Karpas-422 (cell line): ENCODE results near the gene TLCD3B. TPM values are rescaled to one million over a fixed set of nuclear protein-coding genes. Genes with fewer than 3 reads are reported as not detected.

Experiments
- DNase-seq: peaks from one replicate; pipeline ENCODE4 v3.0.0-alpha.2; 2015
- H2AFZ ChIP-seq: fragments of 200-600 bp; sonication (generic); 2 replicates; pipeline ENCODE4 v1.6.1; 2014; ENCODE audit warnings: antibody characterized with exemption, low read length, mixed read lengths
- H3K27ac ChIP-seq: fragments of 200-600 bp; sonication (generic); 2 replicates; pipeline ENCODE4 v1.5.1; 2014; ENCODE audit warnings: mild to moderate bottlenecking, low read length, moderate library complexity
- H3K27me3 ChIP-seq: fragments of 200-600 bp; sonication (generic); 2 replicates; pipeline ENCODE4 v1.6.1; 2014; ENCODE audit warnings: low read length, mixed read lengths
- H3K36me3 ChIP-seq: fragments of 200-600 bp; sonication (generic); 2 replicates; pipeline ENCODE4 v1.6.1; 2014; ENCODE audit warnings: low read length, mixed read lengths; ENCODE audit not compliant: insufficient read depth
- H3K4me1 ChIP-seq: fragments of 200-600 bp; sonication (generic); 2 replicates; pipeline ENCODE4 v1.6.1; 2014; ENCODE audit warnings: mild to moderate bottlenecking, low read length, mixed read lengths
- H3K4me2 ChIP-seq: fragments of 200-600 bp; sonication (generic); 2 replicates; pipeline ENCODE4 v1.6.1; 2014; ENCODE audit warnings: low read length, low read depth, mild to moderate bottlenecking; ENCODE audit not compliant: poor library complexity, severe bottlenecking
- H3K4me3 ChIP-seq: fragments of 200-600 bp; sonication (generic); 2 replicates; pipeline ENCODE4 v1.5.1; 2014; ENCODE audit warnings: mild to moderate bottlenecking, antibody characterized with exemption, low read length, mixed read lengths
- H3K79me2 ChIP-seq: fragments of 200-600 bp; sonication (generic); 2 replicates; pipeline ENCODE4 v1.6.1; 2014; ENCODE audit warnings: mild to moderate bottlenecking, low read length, mixed read lengths
- H3K9ac ChIP-seq: fragments of 200-600 bp; sonication (generic); 2 replicates; pipeline ENCODE4 v1.6.0; 2014; ENCODE audit warnings: low read length
- H3K9me2 ChIP-seq: fragments of 200-600 bp; sonication (generic), shearing (Covaris generic); replicated peaks from 2 replicates; pipeline ENCODE4 v1.6.0; 2014; ENCODE audit warnings: mild to moderate bottlenecking, low read length, moderate library complexity; ENCODE audit not compliant: insufficient read depth
- H3K9me3 ChIP-seq: fragments of 300-700, 200-600 bp; sonication (generic); 2 replicates; pipeline ENCODE4 v1.6.1; 2014; ENCODE audit warnings: low read length, mixed read lengths
- H4K20me1 ChIP-seq: fragments of 200-600 bp; sonication (generic); 2 replicates; pipeline ENCODE4 v1.6.1; 2014; ENCODE audit warnings: mild to moderate bottlenecking, antibody characterized with exemption, low read length, low read depth; ENCODE audit not compliant: insufficient read depth
- total RNA-seq: library from RNA; depleted of rRNA; stranded (reverse); fragments of >200 nt; shearing (Covaris generic); gene quantifications from 2 replicates; pipeline ENCODE4 v1.2.3, GENCODE V29; 2014; ENCODE audit warnings: low replicate concordance

The TLCD3B gene
- total RNA-seq, 1 experiment from 2014 or later = not detected

DNA sequence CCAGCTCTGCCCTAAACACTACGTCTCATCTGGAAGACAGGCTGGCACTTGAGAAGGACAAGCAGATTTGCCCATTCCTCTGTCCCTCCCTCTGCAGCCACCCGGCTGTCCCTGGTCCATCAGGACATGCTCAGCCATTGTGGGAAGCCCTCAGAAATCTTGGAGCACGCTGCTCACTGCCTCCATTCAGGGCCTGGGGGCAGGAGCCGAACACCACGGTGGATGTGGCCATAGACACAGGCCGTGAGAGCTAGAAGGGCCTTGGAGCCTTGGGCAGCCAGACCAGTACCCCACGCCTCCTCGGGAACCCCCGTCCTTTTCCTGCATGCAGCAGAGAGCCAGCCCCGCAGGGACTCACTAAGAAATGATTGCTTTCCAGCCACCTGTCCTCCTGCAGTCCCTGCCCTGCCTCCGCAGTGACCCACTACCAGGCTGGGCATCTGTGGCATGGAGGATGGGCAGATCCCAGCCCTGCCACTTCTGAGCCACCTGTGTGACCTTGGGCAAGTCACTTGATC, 23.6 kb downstream of the TLCD3B start:
- no peak for DNase-seq
- Histone ChIP-seq H4K20me1 (0 out of 2 replicates have a peak, but pooled peaks cover 10% of the 10 kb centered on the region), H2AFZ (no peak overlapping the region), H3K4me3 (no peak overlapping the region), H3K9me3 (no peaks in the 10 kb centered on the region), H3K36me3 (no peaks in the 10 kb centered on the region), H3K27me3 (no peaks in the 10 kb centered on the region), H3K4me1 (peaks cover 25% of the 10 kb centered on the region), H3K9me2 (no peaks in the 10 kb centered on the region), H3K27ac (no peak overlapping the region), H3K9ac (no peak overlapping the region), H3K4me2 (no peak overlapping the region), H3K79me2 (no peaks in the 10 kb centered on the region)

DNA sequence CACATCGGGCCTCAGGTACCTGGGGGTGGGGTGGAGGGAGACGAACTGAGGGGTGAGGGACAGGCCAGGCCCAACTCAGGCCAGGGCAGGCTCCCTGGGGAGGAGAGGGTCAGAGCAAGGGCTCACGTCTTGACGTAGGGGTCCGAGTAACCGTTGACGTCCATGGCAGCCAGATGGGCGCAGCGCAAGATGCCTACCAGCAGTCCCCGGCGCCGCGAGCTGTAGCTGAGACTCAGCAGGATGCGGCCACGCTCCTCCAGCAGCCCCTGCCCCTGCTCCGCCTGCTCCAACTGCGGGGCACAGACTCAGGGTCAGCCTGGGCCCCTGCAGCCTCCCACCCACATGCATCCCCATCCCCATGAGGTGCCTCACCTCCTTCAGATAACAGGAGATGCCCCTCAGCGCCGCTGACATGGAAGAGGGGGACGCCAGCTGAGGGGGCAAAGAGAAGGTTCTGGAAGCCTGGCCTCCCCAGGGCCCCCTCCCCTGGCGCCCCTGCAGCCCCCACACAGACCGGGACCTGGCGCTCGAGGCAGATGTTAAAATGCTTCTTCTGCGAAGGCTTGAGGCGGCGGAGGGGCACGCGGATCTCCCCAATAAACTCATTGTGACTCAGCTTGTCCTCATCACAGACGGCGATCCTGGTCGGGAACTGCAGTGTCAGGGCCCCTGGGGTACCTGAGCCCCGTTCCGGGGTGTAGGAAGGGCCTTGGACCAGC, 24.3 kb downstream of the TLCD3B start:
- no peaks in the 10 kb centered on the region for H3K9me2 ChIP-seq
- H3K4me3 ChIP-seq = no peak overlapping the region
- H3K27ac ChIP-seq = no peak overlapping the region
- peaks cover 25% of the 10 kb centered on the region for H3K4me1 ChIP-seq
- H3K4me2 ChIP-seq = no peak overlapping the region
- H3K9ac ChIP-seq = no peak overlapping the region
- H3K27me3 ChIP-seq = no peaks in the 10 kb centered on the region
- no peaks in the 10 kb centered on the region for H3K36me3 ChIP-seq
- 0 out of 2 replicates have a peak, but pooled peaks cover 10% of the 10 kb centered on the region for H4K20me1 ChIP-seq
- no peaks in the 10 kb centered on the region for H3K9me3 ChIP-seq
- no peak overlapping the region for H2AFZ ChIP-seq
- DNase-seq = no peak
- no peaks in the 10 kb centered on the region for H3K79me2 ChIP-seq

DNA sequence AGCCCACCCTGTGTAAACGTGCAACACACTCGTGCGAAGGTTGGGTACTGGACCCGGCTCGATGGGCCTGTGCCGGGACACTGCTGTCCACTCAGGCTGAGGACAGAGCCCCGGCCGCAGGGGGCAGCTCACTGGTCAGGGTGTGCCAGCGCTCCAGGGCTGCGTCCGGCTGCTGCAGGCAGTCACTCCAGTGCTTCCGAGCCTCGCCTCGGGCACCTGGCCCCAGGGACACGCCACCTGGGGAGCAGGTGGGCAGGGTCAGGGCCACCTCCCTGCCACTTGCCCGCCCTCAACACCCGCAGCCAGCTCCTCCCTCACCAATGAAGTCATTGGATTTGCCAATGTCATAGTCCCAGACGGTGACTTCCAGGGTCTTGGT, 25.0 kb downstream of the TLCD3B start:
- Histone ChIP-seq H3K9me3 (no peaks in the 10 kb centered on the region), H3K36me3 (no peaks in the 10 kb centered on the region), H3K9me2 (no peaks in the 10 kb centered on the region), H3K27ac (no peak overlapping the region), H3K9ac (no peak overlapping the region), H2AFZ (no peak overlapping the region), H3K27me3 (no peaks in the 10 kb centered on the region), H3K4me1 (peaks cover 25% of the 10 kb centered on the region), H3K79me2 (no peaks in the 10 kb centered on the region), H4K20me1 (0 out of 2 replicates have a peak, but pooled peaks cover 10% of the 10 kb centered on the region), H3K4me3 (no peak overlapping the region), H3K4me2 (no peak overlapping the region)
- no peak for DNase-seq

DNA sequence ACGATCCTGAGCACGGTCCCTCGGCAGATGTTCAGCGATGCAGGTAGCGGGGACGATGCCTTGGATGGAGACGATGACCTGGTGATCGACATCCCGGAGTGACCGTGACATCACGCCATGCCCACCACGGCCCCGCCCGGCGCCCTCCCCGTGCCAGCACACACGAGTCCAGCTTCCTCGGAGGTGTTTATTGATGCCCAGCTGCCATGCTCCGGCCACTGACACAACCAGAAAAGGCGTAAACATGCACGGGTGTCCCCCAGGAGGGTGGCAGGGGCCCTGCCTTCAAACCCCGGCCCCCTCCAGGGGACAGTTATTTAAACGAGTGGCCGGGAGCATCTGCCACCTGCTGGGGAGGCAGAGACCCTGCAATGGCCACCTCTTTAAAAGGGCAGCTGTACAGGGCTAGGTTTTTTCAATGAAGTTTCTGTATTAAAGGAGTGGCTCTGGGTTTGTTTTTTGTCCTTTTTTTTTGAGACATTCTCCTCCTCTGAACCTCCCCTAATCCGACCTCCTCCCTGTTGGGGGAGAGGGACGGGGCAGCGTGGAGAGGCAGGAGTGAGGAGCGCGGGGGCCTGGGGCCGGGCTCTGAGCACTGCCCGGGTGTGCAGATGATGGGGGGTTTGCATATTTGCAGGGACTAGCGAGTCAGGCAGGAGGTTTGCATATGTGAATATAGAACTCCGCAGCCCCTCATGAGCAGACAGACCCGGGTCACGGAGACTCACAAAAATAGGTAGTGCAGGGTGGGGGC, 25.6 kb downstream of the TLCD3B start:
- Histone ChIP-seq H2AFZ (no peak overlapping the region), H3K4me1 (peaks cover 22% of the 10 kb centered on the region), H3K36me3 (no peaks in the 10 kb centered on the region), H3K27me3 (no peaks in the 10 kb centered on the region), H3K9me3 (no peaks in the 10 kb centered on the region), H3K4me3 (no peak overlapping the region), H3K79me2 (no peaks in the 10 kb centered on the region), H3K9me2 (no peaks in the 10 kb centered on the region), H3K27ac (no peak overlapping the region), H3K9ac (no peak overlapping the region), H3K4me2 (no peak overlapping the region), H4K20me1 (0 out of 2 replicates have a peak, but pooled peaks cover 10% of the 10 kb centered on the region)
- peak; percentile 77 for DNase-seq

DNA sequence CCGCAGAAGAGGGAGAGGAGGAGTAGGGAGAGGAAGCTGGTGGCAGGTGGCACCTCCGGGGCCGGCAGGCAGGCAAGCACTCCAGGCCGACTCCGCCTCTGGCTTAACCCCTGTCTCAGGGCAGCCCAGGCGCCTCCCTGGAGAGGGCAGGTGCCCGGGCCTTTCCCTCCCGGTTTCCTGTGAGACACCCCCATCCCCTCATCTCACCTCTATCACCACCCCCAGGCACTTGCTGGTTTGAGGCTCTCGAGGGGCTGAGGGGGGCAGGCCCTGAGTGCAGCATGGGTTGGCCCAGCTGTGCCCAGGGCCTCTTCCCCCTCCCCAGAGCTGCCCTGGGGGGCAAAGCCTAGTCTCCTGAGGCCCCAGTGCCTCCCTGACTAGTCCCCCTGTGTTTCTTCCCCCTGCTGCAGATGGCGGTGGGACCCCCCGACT, 26.2 kb downstream of the TLCD3B start:
- H3K36me3 ChIP-seq = no peaks in the 10 kb centered on the region
- DNase-seq = peak; percentile 62
- H3K4me2 ChIP-seq = no peak overlapping the region
- no peak overlapping the region for H3K9ac ChIP-seq
- peaks cover 19% of the 10 kb centered on the region for H3K4me1 ChIP-seq
- H4K20me1 ChIP-seq = 0 out of 2 replicates have a peak, but pooled peaks cover 10% of the 10 kb centered on the region
- H3K9me3 ChIP-seq = no peaks in the 10 kb centered on the region
- H3K27me3 ChIP-seq = no peaks in the 10 kb centered on the region
- no peak overlapping the region for H3K4me3 ChIP-seq
- H2AFZ ChIP-seq = no peak overlapping the region
- H3K9me2 ChIP-seq = no peaks in the 10 kb centered on the region
- H3K79me2 ChIP-seq = no peaks in the 10 kb centered on the region
- no peak overlapping the region for H3K27ac ChIP-seq

GRCh38 chr16:30004424-30004776, 26.7 kb downstream of the TLCD3B start:
- Histone ChIP-seq H3K36me3 (no peaks in the 10 kb centered on the region), H3K4me1 (peaks cover 19% of the 10 kb centered on the region), H3K4me3 (no peak overlapping the region), H3K9me2 (no peaks in the 10 kb centered on the region), H2AFZ (no peak overlapping the region), H3K9me3 (no peaks in the 10 kb centered on the region), H4K20me1 (0 out of 2 replicates have a peak, but pooled peaks cover 10% of the 10 kb centered on the region), H3K27me3 (no peaks in the 10 kb centered on the region), H3K27ac (no peak overlapping the region), H3K79me2 (no peaks in the 10 kb centered on the region), H3K4me2 (no peak overlapping the region), H3K9ac (no peak overlapping the region)
- DNase-seq = no peak

DNA sequence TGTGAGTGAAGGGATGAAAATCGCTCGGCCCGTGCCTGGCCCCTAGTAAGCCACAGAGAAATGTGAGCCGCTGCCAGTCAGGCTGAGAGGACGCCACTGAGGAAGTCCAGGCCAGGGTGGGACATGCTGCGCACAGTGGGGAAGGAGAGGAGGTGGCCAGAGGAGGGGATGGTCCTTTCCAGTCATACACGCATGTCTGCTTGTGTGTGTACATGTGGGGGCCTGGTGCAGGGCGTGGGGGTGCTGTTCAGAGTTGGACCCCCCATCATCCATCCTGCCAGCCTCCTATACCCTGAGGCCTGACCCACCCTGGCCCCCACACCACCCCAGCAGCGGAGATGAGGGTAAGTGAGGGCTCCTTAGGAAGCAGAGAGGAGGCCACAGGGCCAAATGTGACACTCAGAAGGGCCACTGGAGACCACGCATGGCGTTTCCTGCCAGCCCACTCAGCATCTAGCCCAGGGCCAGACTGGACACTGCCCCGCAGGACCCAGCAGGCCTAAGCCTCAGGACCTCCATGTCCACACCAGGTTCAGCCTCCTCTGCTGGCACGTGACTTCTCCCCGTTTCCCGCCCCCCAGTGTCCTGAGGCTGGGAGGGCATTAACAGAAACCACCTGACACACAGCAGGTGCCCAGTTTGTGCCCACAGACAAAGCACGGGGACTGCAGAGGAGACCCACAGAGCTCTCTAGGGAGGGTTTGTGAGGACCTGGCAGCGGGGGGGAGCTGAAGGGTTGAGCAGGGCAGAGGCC, 27.2 kb downstream of the TLCD3B start:
- no peaks in the 10 kb centered on the region for H3K9me3 ChIP-seq
- no peak overlapping the region for H3K4me3 ChIP-seq
- H3K9me2 ChIP-seq = no peaks in the 10 kb centered on the region
- no peaks in the 10 kb centered on the region for H3K27me3 ChIP-seq
- H3K79me2 ChIP-seq = no peaks in the 10 kb centered on the region
- peaks cover 19% of the 10 kb centered on the region for H3K4me1 ChIP-seq
- no peak overlapping the region for H2AFZ ChIP-seq
- H3K4me2 ChIP-seq = no peak overlapping the region
- 0 out of 2 replicates have a peak, but pooled peaks cover 10% of the 10 kb centered on the region for H4K20me1 ChIP-seq
- H3K36me3 ChIP-seq = no peaks in the 10 kb centered on the region
- no peak overlapping the region for H3K27ac ChIP-seq
- no peak for DNase-seq
- H3K9ac ChIP-seq = no peak overlapping the region
